ENCODE results near the gene FAM53B. TPM values are rescaled to one million over a fixed set of nuclear protein-coding genes. Genes with fewer than 3 reads are reported as not detected.
"Not testable (repeated sequence)": the region's sequence is repeated elsewhere in the genome, so short reads cannot be mapped to it uniquely, and the experiment has no call there.

FAM53B gene
- total and polyA plus RNA-seq, 4 donors: 21.8 to 31.2 (median 29.7) TPM

- H3K27me3 ChIP-seq (ENCODE audit: control insufficient read depth, insufficient read depth, low read length): no peaks in the 10 kb centered on the region
- no peaks in the 10 kb centered on the region for H3K4me1 ChIP-seq (ENCODE audit: control insufficient read depth, insufficient read depth, low read length)
- H3K36me3 ChIP-seq (ENCODE audit: control insufficient read depth, insufficient read depth, low read length): peaks cover 7% of the 10 kb centered on the region
- peak in 1 of 6 donors; percentile 46 for DNase-seq (ENCODE audit: low read depth in 4 of 6, low spot score in 6 of 6)
- no peaks in the 10 kb centered on the region for H3K9me3 ChIP-seq (ENCODE audit: control insufficient read depth, insufficient read depth, low read length)
- H3K4me3 ChIP-seq (ENCODE audit: low read depth, low read length): no peak overlapping the region
- WGBS (ENCODE audit: insufficient coverage): 40% methylated on average over 1 of the region's 5 CpGs
- H3K27ac ChIP-seq (ENCODE audit: low read depth, low read length): no peak overlapping the region
Measured at GRCh38 chr10:124756156-124756903, 12.2 kb upstream of the FAM53B start.

DNA sequence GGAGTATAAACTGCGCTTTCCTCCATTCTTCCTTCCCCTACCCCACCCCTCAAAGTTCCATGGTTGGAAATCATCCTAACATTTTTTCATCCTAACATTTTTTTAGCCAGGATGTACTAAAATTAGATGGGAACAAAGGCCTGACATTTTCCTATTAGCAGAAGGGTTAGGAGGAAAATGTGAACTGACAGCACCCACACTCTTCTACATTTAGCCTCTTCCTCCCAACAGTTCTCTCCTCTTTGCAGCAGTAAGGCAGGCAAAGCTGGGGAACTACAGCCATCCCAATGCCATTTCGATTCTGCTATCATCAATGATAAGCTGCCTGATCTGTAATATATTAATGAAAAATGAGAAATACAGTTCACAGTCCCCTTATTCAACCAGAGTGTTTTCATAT lies 11.4 kb upstream of the FAM53B start:
- DNase-seq (ENCODE audit: low read depth in 4 of 6, low spot score in 6 of 6): no peak
- no peaks in the 10 kb centered on the region for H3K9me3 ChIP-seq (ENCODE audit: control insufficient read depth, insufficient read depth, low read length)
- no peak overlapping the region for H3K4me3 ChIP-seq (ENCODE audit: low read depth, low read length)
- no CpG with 5 or more reads among the region's 2 CpGs for WGBS (ENCODE audit: insufficient coverage)
- H3K4me1 ChIP-seq (ENCODE audit: control insufficient read depth, insufficient read depth, low read length): no peaks in the 10 kb centered on the region
- no peak overlapping the region for H3K27ac ChIP-seq (ENCODE audit: low read depth, low read length)
- H3K36me3 ChIP-seq (ENCODE audit: control insufficient read depth, insufficient read depth, low read length): peaks cover 5% of the 10 kb centered on the region
- H3K27me3 ChIP-seq (ENCODE audit: control insufficient read depth, insufficient read depth, low read length): no peaks in the 10 kb centered on the region

- Histone ChIP-seq H3K36me3 (ENCODE audit: control insufficient read depth, insufficient read depth, low read length) (peaks cover 6% of the 10 kb centered on the region), H3K4me1 (ENCODE audit: control insufficient read depth, insufficient read depth, low read length) (no peaks in the 10 kb centered on the region), H3K9me3 (ENCODE audit: control insufficient read depth, insufficient read depth, low read length) (no peaks in the 10 kb centered on the region), H3K27me3 (ENCODE audit: control insufficient read depth, insufficient read depth, low read length) (no peaks in the 10 kb centered on the region), H3K4me3 (ENCODE audit: low read depth, low read length) (no peak overlapping the region), H3K27ac (ENCODE audit: low read depth, low read length) (no peak overlapping the region)
- DNase-seq (ENCODE audit: low read depth in 4 of 6, low spot score in 6 of 6): no peak
- 97% methylated on average over 3 of the region's 5 CpGs for WGBS (ENCODE audit: insufficient coverage)
Measured at GRCh38 chr10:124754227-124754626, 10.0 kb upstream of the FAM53B start.

- Histone ChIP-seq H3K4me3 (ENCODE audit: low read depth, low read length) (no peak overlapping the region), H3K36me3 (ENCODE audit: control insufficient read depth, insufficient read depth, low read length) (peaks cover 4% of the 10 kb centered on the region), H3K27me3 (ENCODE audit: control insufficient read depth, insufficient read depth, low read length) (no peaks in the 10 kb centered on the region), H3K27ac (ENCODE audit: low read depth, low read length) (no peak overlapping the region), H3K4me1 (ENCODE audit: control insufficient read depth, insufficient read depth, low read length) (no peaks in the 10 kb centered on the region), H3K9me3 (ENCODE audit: control insufficient read depth, insufficient read depth, low read length) (no peaks in the 10 kb centered on the region)
- no peak for DNase-seq (ENCODE audit: low read depth in 4 of 6, low spot score in 6 of 6)
- 80% methylated on average over 1 of the region's 4 CpGs for WGBS (ENCODE audit: insufficient coverage)
Measured at GRCh38 chr10:124748953-124749645, 4.9 kb upstream of the FAM53B start.

DNA sequence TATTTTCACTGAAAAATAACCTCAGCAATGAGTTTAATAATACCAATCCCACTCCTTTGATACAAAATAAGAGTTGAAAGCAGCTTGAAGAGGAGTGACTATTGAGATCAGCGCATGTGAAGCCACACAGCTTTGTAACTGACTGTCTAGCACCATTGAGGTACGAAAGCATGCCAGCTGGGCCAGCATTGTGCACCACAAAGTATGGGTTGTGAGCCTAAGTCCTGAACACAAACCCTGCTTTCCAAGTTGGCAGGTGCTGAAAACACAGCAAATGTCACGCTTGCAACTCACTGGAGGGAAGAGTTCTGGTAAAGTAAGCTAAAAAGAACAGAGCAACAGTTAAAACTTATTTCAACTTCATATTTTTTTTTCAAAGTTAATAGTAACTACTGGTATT lies 4.0 kb upstream of the FAM53B start:
- Histone ChIP-seq H3K27ac (ENCODE audit: low read depth, low read length) (no peak overlapping the region), H3K9me3 (ENCODE audit: control insufficient read depth, insufficient read depth, low read length) (no peaks in the 10 kb centered on the region), H3K27me3 (ENCODE audit: control insufficient read depth, insufficient read depth, low read length) (no peaks in the 10 kb centered on the region), H3K36me3 (ENCODE audit: control insufficient read depth, insufficient read depth, low read length) (peaks cover 4% of the 10 kb centered on the region), H3K4me1 (ENCODE audit: control insufficient read depth, insufficient read depth, low read length) (no peaks in the 10 kb centered on the region), H3K4me3 (ENCODE audit: low read depth, low read length) (no peak overlapping the region)
- DNase-seq (ENCODE audit: low read depth in 4 of 6, low spot score in 6 of 6): peak in 2 of 6 donors; percentile 46 to 73
- WGBS (ENCODE audit: insufficient coverage): 35% methylated on average over 2 of the region's 3 CpGs

DNA sequence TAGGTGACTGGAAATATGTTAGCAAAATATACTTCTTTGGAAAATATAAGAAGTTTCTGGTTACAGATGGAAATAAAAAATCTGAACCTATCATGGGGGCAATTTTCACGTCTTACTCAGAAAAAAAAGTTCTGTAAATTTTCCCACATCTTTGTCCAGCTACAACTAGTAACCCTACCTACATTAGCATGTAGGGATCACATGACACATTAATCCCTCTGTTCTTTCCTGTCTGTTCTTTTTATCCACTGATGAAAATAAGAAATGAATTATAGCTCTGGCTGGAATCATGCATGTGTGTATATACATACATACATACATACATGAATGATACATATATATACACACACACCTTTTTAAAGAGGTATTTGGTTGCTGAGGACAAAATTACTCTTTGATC lies 3.6 kb upstream of the FAM53B start:
- Histone ChIP-seq H3K27ac (ENCODE audit: low read depth, low read length) (no peak overlapping the region), H3K27me3 (ENCODE audit: control insufficient read depth, insufficient read depth, low read length) (no peaks in the 10 kb centered on the region), H3K36me3 (ENCODE audit: control insufficient read depth, insufficient read depth, low read length) (peaks cover 4% of the 10 kb centered on the region), H3K9me3 (ENCODE audit: control insufficient read depth, insufficient read depth, low read length) (no peaks in the 10 kb centered on the region), H3K4me3 (ENCODE audit: low read depth, low read length) (no peak overlapping the region), H3K4me1 (ENCODE audit: control insufficient read depth, insufficient read depth, low read length) (peaks cover 1% of the 10 kb centered on the region)
- DNase-seq (ENCODE audit: low read depth in 4 of 6, low spot score in 6 of 6): no peak
- WGBS (ENCODE audit: insufficient coverage): no CpG with 5 or more reads among the region's 1 CpG

DNA sequence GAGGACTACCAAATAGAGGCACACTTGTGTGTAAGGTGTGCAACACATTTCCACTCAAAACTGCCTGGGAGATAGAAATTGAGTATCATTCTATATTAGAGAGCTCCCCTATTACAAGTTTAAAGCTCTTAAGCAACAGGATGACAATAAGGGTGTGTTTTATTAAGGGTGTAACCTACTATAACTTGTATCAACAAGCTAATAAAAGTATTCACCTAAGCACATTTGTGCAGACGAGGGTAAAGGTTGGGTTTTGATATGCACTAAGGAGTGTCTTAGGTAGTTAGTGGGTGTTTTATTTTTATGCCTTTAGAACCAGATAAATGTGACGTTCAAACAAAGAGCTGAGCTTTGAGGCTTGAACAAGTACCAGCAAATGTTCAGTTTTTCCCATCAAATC lies 2.8 kb upstream of the FAM53B start:
- H3K9me3 ChIP-seq (ENCODE audit: control insufficient read depth, insufficient read depth, low read length): no peaks in the 10 kb centered on the region
- no peak overlapping the region for H3K4me3 ChIP-seq (ENCODE audit: low read depth, low read length)
- no peak for DNase-seq (ENCODE audit: low read depth in 4 of 6, low spot score in 6 of 6)
- WGBS (ENCODE audit: insufficient coverage): 60% methylated on average over 1 of the region's 2 CpGs
- peaks cover 9% of the 10 kb centered on the region for H3K4me1 ChIP-seq (ENCODE audit: control insufficient read depth, insufficient read depth, low read length)
- H3K36me3 ChIP-seq (ENCODE audit: control insufficient read depth, insufficient read depth, low read length): peaks cover 4% of the 10 kb centered on the region
- no peak overlapping the region for H3K27ac ChIP-seq (ENCODE audit: low read depth, low read length)
- no peaks in the 10 kb centered on the region for H3K27me3 ChIP-seq (ENCODE audit: control insufficient read depth, insufficient read depth, low read length)

GRCh38 chr10:124746447-124746846 lies 2.3 kb upstream of the FAM53B start:
- H3K27ac ChIP-seq (ENCODE audit: low read depth, low read length): not testable (repeated sequence)
- WGBS (ENCODE audit: insufficient coverage): 95% methylated on average over 6 of the region's 8 CpGs

GRCh38 chr10:124745673-124746072 lies 1.5 kb upstream of the FAM53B start:
- H3K36me3 ChIP-seq (ENCODE audit: control insufficient read depth, insufficient read depth, low read length): peaks cover 2% of the 10 kb centered on the region
- H3K27me3 ChIP-seq (ENCODE audit: control insufficient read depth, insufficient read depth, low read length): no peaks in the 10 kb centered on the region
- DNase-seq (ENCODE audit: low read depth in 4 of 6, low spot score in 6 of 6): peak in 2 of 6 donors; percentile 60 to 78
- H3K4me1 ChIP-seq (ENCODE audit: control insufficient read depth, insufficient read depth, low read length): peaks cover 19% of the 10 kb centered on the region
- 0% methylated on average over 1 of the region's 3 CpGs for WGBS (ENCODE audit: insufficient coverage)
- H3K4me3 ChIP-seq (ENCODE audit: low read depth, low read length): no peak overlapping the region
- no peaks in the 10 kb centered on the region for H3K9me3 ChIP-seq (ENCODE audit: control insufficient read depth, insufficient read depth, low read length)
- H3K27ac ChIP-seq (ENCODE audit: low read depth, low read length): no peak overlapping the region

More at GRCh38 chr10:124746447-124746846, 2.3 kb upstream of the FAM53B start:
- H3K4me1 ChIP-seq (ENCODE audit: control insufficient read depth, insufficient read depth, low read length): peaks cover 12% of the 10 kb centered on the region
- not testable (repeated sequence) for H3K27me3 ChIP-seq (ENCODE audit: control insufficient read depth, insufficient read depth, low read length); H3K36me3 ChIP-seq (ENCODE audit: control insufficient read depth, insufficient read depth, low read length); H3K4me3 ChIP-seq (ENCODE audit: low read depth, low read length); H3K9me3 ChIP-seq (ENCODE audit: control insufficient read depth, insufficient read depth, low read length); DNase-seq (ENCODE audit: low read depth in 4 of 6, low spot score in 6 of 6)

DNA sequence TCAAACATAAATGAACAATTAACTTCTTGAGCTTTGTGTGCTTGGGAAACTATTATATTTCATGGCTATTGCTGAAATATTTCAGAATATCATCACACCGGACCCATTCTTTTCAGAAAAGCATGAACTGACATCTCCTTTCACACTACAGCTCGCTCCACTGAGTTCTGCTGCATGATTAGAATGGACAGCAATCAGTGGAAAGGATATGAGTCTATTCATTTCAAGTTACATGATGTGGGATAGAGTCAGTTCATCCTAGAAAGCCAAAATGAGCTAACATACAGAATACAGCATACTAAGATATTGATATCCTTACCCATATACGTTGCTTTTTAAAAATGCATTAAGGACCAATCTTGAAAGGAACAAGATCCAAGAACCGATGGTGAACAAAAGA lies 1.1 kb upstream of the FAM53B start:
- WGBS (ENCODE audit: insufficient coverage): no CpG with 5 or more reads among the region's 4 CpGs
- no peaks in the 10 kb centered on the region for H3K36me3 ChIP-seq (ENCODE audit: control insufficient read depth, insufficient read depth, low read length)
- H3K9me3 ChIP-seq (ENCODE audit: control insufficient read depth, insufficient read depth, low read length): no peaks in the 10 kb centered on the region
- no peak overlapping the region for H3K27ac ChIP-seq (ENCODE audit: low read depth, low read length)
- no peak overlapping the region for H3K4me3 ChIP-seq (ENCODE audit: low read depth, low read length)
- peaks cover 21% of the 10 kb centered on the region for H3K4me1 ChIP-seq (ENCODE audit: control insufficient read depth, insufficient read depth, low read length)
- DNase-seq (ENCODE audit: low read depth in 4 of 6, low spot score in 6 of 6): no peak
- no peaks in the 10 kb centered on the region for H3K27me3 ChIP-seq (ENCODE audit: control insufficient read depth, insufficient read depth, low read length)
